Activated CD8-positive, alpha-beta memory T cell treated with anti-CD3 and anti-CD28 coated beads for 36 hours (primary cell): ENCODE measurements around the gene APOL3. TPM values are rescaled to one million over a fixed set of nuclear protein-coding genes. Genes with fewer than 3 reads are reported as not detected.
"Not testable (repeated sequence)": the region's sequence is repeated elsewhere in the genome, so short reads cannot be mapped to it uniquely, and the experiment has no call there.

ENCODE experiments used
- CTCF ChIA-PET: fragments of 350-600 bp; sonication (Branson Sonifier 250); formaldehyde crosslinking; loops from one replicate; lab custom pipeline; 2021; ENCODE audit warnings: antibody characterized with exemption; lab: Charles Lee
- POLR2A ChIA-PET: fragments of 350-600 bp; sonication (Branson Sonifier 250); formaldehyde crosslinking; loops from one replicate; lab custom pipeline; 2021; ENCODE audit warnings: antibody characterized with exemption; lab: Charles Lee
- total RNA-seq, 2 experiments: library from RNA; stranded (reverse); gene quantifications; one replicate each; pipeline ENCODE4 v1.2.3, GENCODE V29; 2021

Gene APOL3
- total RNA-seq, 2 experiments from 2014 or later: 32.7 to 33.2 TPM

- ChIA-PET CTCF (interaction anchor here (1.1 to 1.3 kb wide), 2 partner anchors 32 to 142 kb away, joined by 3 read pairs; no protein-coding TSS in a partner anchor), POLR2A (interaction anchor here (0.9 kb wide), 1 partner anchor 9 kb away, joined by 3 read pairs; the partner anchor contains the start of gene APOL3)
Measured at GRCh38 chr22:36151006-36151595, 9.5 kb downstream of the APOL3 start.

- CTCF ChIA-PET: interaction anchor here (1.1 kb wide), 1 partner anchor 21 kb away, joined by 3 read pairs; no protein-coding TSS in a partner anchor
Measured at GRCh38 chr22:36149441-36149840, 11.1 kb downstream of the APOL3 start.

GRCh38 chr22:36148411-36148810, 12.1 kb downstream of the APOL3 start:
- ChIA-PET CTCF (interaction anchor here (1.1 kb wide), 1 partner anchor 20 kb away, joined by 3 read pairs; no protein-coding TSS in a partner anchor), POLR2A (no interaction called here)

More at GRCh38 chr22:36149441-36149840, 11.1 kb downstream of the APOL3 start:
- POLR2A ChIA-PET: no interaction called here

GRCh38 chr22:36147196-36147791, 13.3 kb downstream of the APOL3 start:
- CTCF ChIA-PET: no interaction called here

GRCh38 chr22:36145881-36146280, 14.7 kb downstream of the APOL3 start:
- ChIA-PET POLR2A (no interaction called here), CTCF (interaction anchor here (1.7 to 4.8 kb wide), 3 partner anchors 10 to 36 kb away, joined by 4 to 38 read pairs (median 10); no protein-coding TSS in a partner anchor)

More at GRCh38 chr22:36147196-36147791, 13.3 kb downstream of the APOL3 start:
- POLR2A ChIA-PET: no interaction called here

GRCh38 chr22:36144886-36145541, 15.5 kb downstream of the APOL3 start:
- ChIA-PET POLR2A (interaction anchor here (0.9 kb wide), 1 partner anchor 33 kb away, joined by 3 read pairs; no protein-coding TSS in a partner anchor), CTCF (interaction anchor here (0.6 to 4.8 kb wide), 11 partner anchors 8 to 867 kb away, joined by 3 to 38 read pairs (median 3); no protein-coding TSS in a partner anchor)

- CTCF ChIA-PET: interaction anchor here (1.4 to 4.8 kb wide), 4 partner anchors 12 to 38 kb away, joined by 3 to 38 read pairs (median 12); no protein-coding TSS in a partner anchor
- POLR2A ChIA-PET: no interaction called here
Measured at GRCh38 chr22:36143956-36144355, 16.6 kb downstream of the APOL3 start.

- POLR2A ChIA-PET: no interaction called here
Measured at GRCh38 chr22:36143066-36143815, 17.3 kb downstream of the APOL3 start.

GRCh38 chr22:36141481-36141880, 19.1 kb downstream of the APOL3 start:
- ChIA-PET CTCF (interaction anchor here (0.7 kb wide), 1 partner anchor 24 kb away, joined by 3 read pairs; no protein-coding TSS in a partner anchor), POLR2A (no interaction called here)

More at GRCh38 chr22:36143066-36143815, 17.3 kb downstream of the APOL3 start:
- CTCF ChIA-PET: interaction anchor here (4.8 kb wide), 1 partner anchor 39 kb away, joined by 38 read pairs; no protein-coding TSS in a partner anchor

- CTCF ChIA-PET: not testable (repeated sequence)
Measured at GRCh38 chr22:36138709-36139108, 21.8 kb downstream of the APOL3 start.

GRCh38 chr22:36136988-36137387, 23.6 kb downstream of the APOL3 start:
- ChIA-PET POLR2A (interaction anchor here (0.6 kb wide), 1 partner anchor 90 kb away, joined by 12 read pairs; no protein-coding TSS in a partner anchor), CTCF (interaction anchor here (0.5 to 0.8 kb wide), 3 partner anchors 8 to 806 kb away, joined by 3 read pairs; no protein-coding TSS in a partner anchor)

More at GRCh38 chr22:36138709-36139108, 21.8 kb downstream of the APOL3 start:
- POLR2A ChIA-PET: not testable (repeated sequence)

GRCh38 chr22:36136475-36136874, 24.1 kb downstream of the APOL3 start:
- POLR2A ChIA-PET: interaction anchor here (0.6 kb wide), 1 partner anchor 91 kb away, joined by 12 read pairs; no protein-coding TSS in a partner anchor
- CTCF ChIA-PET: interaction anchor here (0.5 to 0.8 kb wide), 3 partner anchors 8 to 805 kb away, joined by 3 read pairs; partner anchors contain the start of gene APOL3

- ChIA-PET CTCF (interaction anchor here (0.7 to 1.3 kb wide), 4 partner anchors 11 to 338 kb away, joined by 3 to 4 read pairs (median 4); no protein-coding TSS in a partner anchor), POLR2A (no interaction called here)
Measured at GRCh38 chr22:36135306-36135980, 25.1 kb downstream of the APOL3 start.

- ChIA-PET CTCF (interaction anchor here (0.9 to 2.0 kb wide), 2 partner anchors 10 to 69 kb away, joined by 3 to 7 read pairs; no protein-coding TSS in a partner anchor), POLR2A (no interaction called here)
Measured at GRCh38 chr22:36134182-36134581, 26.4 kb downstream of the APOL3 start.

- POLR2A ChIA-PET: no interaction called here
- CTCF ChIA-PET: interaction anchor here (0.6 to 1.3 kb wide), 2 partner anchors 11 to 416 kb away, joined by 3 read pairs; no protein-coding TSS in a partner anchor
Measured at GRCh38 chr22:36131907-36132306, 28.6 kb downstream of the APOL3 start.

- ChIA-PET CTCF (interaction anchor here (0.9 to 1.5 kb wide), 3 partner anchors 10 to 51 kb away, joined by 3 read pairs; no protein-coding TSS in a partner anchor), POLR2A (no interaction called here)
Measured at GRCh38 chr22:36129486-36130388, 30.8 kb downstream of the APOL3 start.
